SU-DHL-6 (cell line): ENCODE data around the gene SETD1A.

ENCODE experiments used
- H2AFZ ChIP-seq: fragments of 200-600 bp; sonication (generic); 2 replicates; pipeline ENCODE4 v1.6.1; 2014; ENCODE audit warnings: low read depth, mild to moderate bottlenecking, moderate library complexity, mixed read lengths, antibody characterized with exemption, low read length; ENCODE audit not compliant: severe bottlenecking
- H3F3A ChIP-seq: fragments of 200-600 bp; shearing (Covaris generic); 2 replicates; pipeline ENCODE4 v1.6.0; 2016; ENCODE audit warnings: antibody characterized with exemption, mild to moderate bottlenecking; ENCODE audit not compliant: insufficient read depth
- H3K27ac ChIP-seq: fragments of 200-600 bp; sonication (generic); 2 replicates; pipeline ENCODE4 v1.5.1; 2016; ENCODE audit warnings: low read depth, mild to moderate bottlenecking, low read length, moderate library complexity, mixed read lengths
- H3K27me3 ChIP-seq: fragments of 200-600 bp; sonication (generic), shearing (Covaris generic); 2 replicates; pipeline ENCODE4 v1.6.0; 2014; ENCODE audit warnings: mild to moderate bottlenecking, low read length
- H3K36me3 ChIP-seq: fragments of 200-600 bp; sonication (generic); 2 replicates; pipeline ENCODE4 v1.6.1; 2014; ENCODE audit warnings: mild to moderate bottlenecking, low read length, mixed read lengths
- H3K4me2 ChIP-seq: fragments of 300-600, 200-600 bp; shearing (Covaris generic), sonication (generic); 2 replicates; pipeline ENCODE4 v1.6.0; 2014; ENCODE audit warnings: low read length, low read depth, mild to moderate bottlenecking; ENCODE audit not compliant: poor library complexity, severe bottlenecking
- H3K4me3 ChIP-seq: fragments of 200-600 bp; sonication (generic); 2 replicates; pipeline ENCODE4 v1.5.1; 2014; ENCODE audit warnings: antibody characterized with exemption, low read length, mild to moderate bottlenecking, mixed read lengths; ENCODE audit not compliant: insufficient read depth, poor library complexity, severe bottlenecking
- H3K79me2 ChIP-seq: fragments of 200-600 bp; sonication (generic); 2 replicates; pipeline ENCODE4 v1.6.1; 2014; ENCODE audit warnings: mild to moderate bottlenecking, low read length, moderate library complexity; ENCODE audit not compliant: insufficient read depth
- H3K9ac ChIP-seq: fragments of 200-600 bp; sonication (generic); 2 replicates; pipeline ENCODE4 v1.7.0; 2014; ENCODE audit warnings: mild to moderate bottlenecking, low read length
- H3K9me2 ChIP-seq: fragments of 200-600 bp; sonication (generic); replicated peaks from 2 replicates; pipeline ENCODE4 v1.6.1; 2014; ENCODE audit warnings: low read length; ENCODE audit not compliant: insufficient read depth
- H3K9me3 ChIP-seq: fragments of 200-600 bp; sonication (generic); 2 replicates; pipeline ENCODE4 v1.6.1; 2014; ENCODE audit warnings: low read length, mixed read lengths; ENCODE audit not compliant: insufficient read depth
- H4K20me1 ChIP-seq: fragments of 200-600 bp; sonication (generic); 2 replicates; pipeline ENCODE4 v1.6.1; 2014; ENCODE audit warnings: low read depth, mild to moderate bottlenecking, antibody characterized with exemption, low read length, moderate library complexity, mixed read lengths
- CTCF ChIP-seq: fragments of 200-600 bp; sonication (generic); IDR thresholded peaks from one replicate; pipeline ENCODE4 v1.5.1; 2017; ENCODE audit warnings: antibody characterized with exemption, mild to moderate bottlenecking, low read length, moderate library complexity; ENCODE audit not compliant: insufficient read depth, poor library complexity, severe bottlenecking
- EZH2phosphoT487 ChIP-seq: fragments of 200-600 bp; sonication (generic), shearing (Covaris generic); conservative IDR thresholded peaks from 2 replicates; pipeline ENCODE4 v1.6.1; 2018; ENCODE audit warnings: mild to moderate bottlenecking, antibody characterized with exemption, low read length, moderate library complexity, mixed read lengths

The SETD1A gene

GRCh38 chr16:30956601-30957455 lies 726 bp upstream of the SETD1A start:
- H3K27me3 ChIP-seq: no peaks in the 10 kb centered on the region
- H3K79me2 ChIP-seq: peaks cover 9% of the 10 kb centered on the region
- H3K9me2 ChIP-seq: no peaks in the 10 kb centered on the region
- H4K20me1 ChIP-seq: no peaks in the 10 kb centered on the region
- peaks cover 9% of the 10 kb centered on the region; the same call in 1 of the 2 replicates for H3F3A ChIP-seq
- H3K9me3 ChIP-seq: no peaks in the 10 kb centered on the region
- peaks cover 14% of the 10 kb centered on the region; the same call in 1 of the 2 replicates for H3K36me3 ChIP-seq
- H2AFZ ChIP-seq: peak overlapping the region; percentile 95
- peak overlapping the region; percentile 93 for H3K9ac ChIP-seq
- peak overlapping the region; percentile 89 for H3K4me2 ChIP-seq
- H3K4me3 ChIP-seq: peak overlapping the region; percentile 80
- no peak for TF ChIP-seq EZH2phosphoT487
- TF ChIP-seq CTCF: peak; percentile 41
- peak overlapping the region; percentile 87 for H3K27ac ChIP-seq

- Histone ChIP-seq H3K27me3 (no peaks in the 10 kb centered on the region), H3K9ac (peak overlapping the region; percentile 93), H3K4me3 (peak overlapping the region; percentile 80), H3K9me2 (no peaks in the 10 kb centered on the region), H2AFZ (no peak overlapping the region), H3K9me3 (no peaks in the 10 kb centered on the region), H3K79me2 (peaks cover 9% of the 10 kb centered on the region), H3K36me3 (peaks cover 14% of the 10 kb centered on the region; the same call in 1 of the 2 replicates), H3F3A (peaks cover 9% of the 10 kb centered on the region; the same call in 1 of the 2 replicates), H3K27ac (peak overlapping the region; percentile 87; the same call in 1 of the 2 replicates), H3K4me2 (peak overlapping the region; percentile 72), H4K20me1 (no peaks in the 10 kb centered on the region)
- no peak for TF ChIP-seq CTCF
- TF ChIP-seq EZH2phosphoT487: no peak
Observed at GRCh38 chr16:30958175-30959079, 873 bp downstream of the SETD1A start.

GRCh38 chr16:30961384-30961783 lies 3.8 kb downstream of the SETD1A start:
- Histone ChIP-seq H2AFZ (no peak overlapping the region), H3K4me3 (no peak overlapping the region), H3K4me2 (no peak overlapping the region), H3K36me3 (peaks cover 14% of the 10 kb centered on the region; the same call in 1 of the 2 replicates), H4K20me1 (no peaks in the 10 kb centered on the region), H3K9me2 (no peaks in the 10 kb centered on the region), H3F3A (0 out of 2 replicates have a peak, but pooled peaks cover 4% of the 10 kb centered on the region), H3K27ac (no peak overlapping the region), H3K9me3 (no peaks in the 10 kb centered on the region), H3K9ac (no peak overlapping the region), H3K27me3 (no peaks in the 10 kb centered on the region), H3K79me2 (peaks cover 9% of the 10 kb centered on the region)
- no peak for TF ChIP-seq EZH2phosphoT487
- TF ChIP-seq CTCF: no peak
